Naive B cell (primary cell): ENCODE results near the gene C12orf56. TPM values are rescaled to one million over a fixed set of nuclear protein-coding genes. Genes with fewer than 3 reads are reported as not detected.
"Not testable (repeated sequence)": the region's sequence is repeated elsewhere in the genome, so short reads cannot be mapped to it uniquely, and the experiment has no call there.

Source experiments
- ATAC-seq, 2 donors: fragments of 150-1000 bp; cut with Tn5 transposase; 2 replicates each; pipeline ENCODE4 v1.10.0; 2021; ENCODE audit warnings: low read depth in 2 of 2, mild to moderate bottlenecking in 2 of 2, moderate library complexity in 2 of 2
- DNase-seq: peaks from one replicate; pipeline ENCODE4 v3.0.0; 2022
- H3K27ac Mint-ChIP-seq, 6 donors: one replicate each; pipeline ENCODE4 v1.8.0; 2020 to 2022; ENCODE audit warnings: mild to moderate bottlenecking in 6 of 6, mixed read lengths in 6 of 6, moderate library complexity in 5 of 6, inconsistent platforms in 2 of 6
- H3K27me3 Mint-ChIP-seq, 3 donors: one replicate each; pipeline ENCODE4 v1.8.0; 2021 to 2022; ENCODE audit warnings: mixed read lengths in 3 of 3, mild to moderate bottlenecking in 1 of 3
- H3K36me3 Mint-ChIP-seq, 2 donors: one replicate each; pipeline ENCODE4 v1.8.0; 2020 to 2022; ENCODE audit warnings: mixed read lengths in 2 of 2, inconsistent platforms in 1 of 2, mild to moderate bottlenecking in 1 of 2
- H3K4me1 Mint-ChIP-seq, 3 donors: one replicate each; pipeline ENCODE4 v1.8.0; 2020 to 2022; ENCODE audit warnings: mixed read lengths in 3 of 3, inconsistent platforms in 1 of 3, mild to moderate bottlenecking in 1 of 3, moderate library complexity in 1 of 3
- H3K4me3 Mint-ChIP-seq, 8 donors: one replicate each; pipeline ENCODE4 v1.8.0; 2020 to 2022; ENCODE audit warnings: mild to moderate bottlenecking in 8 of 8, mixed read lengths in 8 of 8, moderate library complexity in 8 of 8, inconsistent platforms in 2 of 8
- H3K9me3 Mint-ChIP-seq, 7 donors: one replicate each; pipeline ENCODE4 v1.8.0; 2020 to 2022; ENCODE audit warnings: mixed read lengths in 7 of 7, mild to moderate bottlenecking in 5 of 7, inconsistent platforms in 2 of 7, moderate library complexity in 1 of 7
- polyA plus RNA-seq, 6 donors: library from polyadenylated mRNA; unstranded; fragments of 300-500 nt; fragmentation: Illumina TruSeq; gene quantifications; one replicate each; pipeline ENCODE4 v1.2.3, GENCODE V29; 2021; ENCODE audit warnings: low read depth in 6 of 6

C12orf56 gene
- polyA plus RNA-seq, 6 donors from 2014 or later, result not detected

DNA sequence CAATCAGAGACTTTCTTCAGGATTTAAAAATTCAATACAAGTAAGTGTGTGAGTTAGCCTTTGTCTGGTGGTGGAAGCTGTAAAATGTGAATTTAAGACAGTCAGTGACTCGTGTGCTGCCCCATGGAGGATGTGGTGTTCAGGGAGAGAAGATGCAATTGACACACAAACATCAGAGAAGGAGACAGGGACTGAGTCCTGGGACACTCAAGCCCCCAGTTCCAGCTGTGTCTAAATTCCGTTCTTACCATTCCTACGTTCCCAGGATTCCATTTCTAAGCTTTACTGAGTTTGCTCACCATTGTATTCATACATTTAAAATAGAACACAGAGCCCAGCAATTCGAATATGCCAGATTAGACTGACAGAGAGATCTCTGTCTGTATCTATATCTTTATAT, 67.6 kb downstream of the C12orf56 start:
- no peak for ATAC-seq

DNA sequence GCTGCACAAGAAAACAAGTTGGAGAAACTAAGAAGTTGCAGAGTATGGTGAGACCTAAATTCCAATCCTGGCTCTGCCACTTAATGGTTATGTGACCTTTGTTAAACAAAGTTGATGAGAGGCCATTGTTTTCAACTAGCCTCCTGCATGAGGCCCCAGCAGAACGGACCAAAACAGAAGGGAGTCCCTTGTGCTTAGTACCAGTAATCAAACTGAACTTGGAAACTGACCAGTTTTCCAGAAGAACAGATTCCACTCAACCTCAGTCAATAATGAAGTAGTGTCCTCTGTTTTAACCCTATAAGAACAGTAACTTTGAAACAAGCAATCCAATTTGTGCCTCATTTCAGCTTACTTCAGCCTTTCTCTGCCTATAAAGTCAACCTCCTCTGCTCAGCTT, 69.9 kb downstream of the C12orf56 start:
- Mint-ChIP-seq H3K27me3 (peaks cover 0 to 28% (median 0%) of the 10 kb centered on the region in 3 donors), H3K36me3 (no peaks in the 10 kb centered on the region), H3K4me3 (no peak overlapping the region), H3K27ac (no peak overlapping the region), H3K4me1 (no peaks in the 10 kb centered on the region), H3K9me3 (peaks cover 0 to 9% (median 2%) of the 10 kb centered on the region in 7 donors)
- DNase-seq (no peak), ATAC-seq (no peak)

More for the DNA sequence above, 67.6 kb downstream of the C12orf56 start:
- Mint-ChIP-seq H3K27me3 (peaks cover 0 to 28% (median 0%) of the 10 kb centered on the region in 3 donors), H3K36me3 (no peaks in the 10 kb centered on the region), H3K4me3 (no peak overlapping the region), H3K4me1 (no peaks in the 10 kb centered on the region), H3K27ac (no peak overlapping the region), H3K9me3 (peaks cover 0 to 9% (median 2%) of the 10 kb centered on the region in 7 donors)
- no peak for DNase-seq

DNA sequence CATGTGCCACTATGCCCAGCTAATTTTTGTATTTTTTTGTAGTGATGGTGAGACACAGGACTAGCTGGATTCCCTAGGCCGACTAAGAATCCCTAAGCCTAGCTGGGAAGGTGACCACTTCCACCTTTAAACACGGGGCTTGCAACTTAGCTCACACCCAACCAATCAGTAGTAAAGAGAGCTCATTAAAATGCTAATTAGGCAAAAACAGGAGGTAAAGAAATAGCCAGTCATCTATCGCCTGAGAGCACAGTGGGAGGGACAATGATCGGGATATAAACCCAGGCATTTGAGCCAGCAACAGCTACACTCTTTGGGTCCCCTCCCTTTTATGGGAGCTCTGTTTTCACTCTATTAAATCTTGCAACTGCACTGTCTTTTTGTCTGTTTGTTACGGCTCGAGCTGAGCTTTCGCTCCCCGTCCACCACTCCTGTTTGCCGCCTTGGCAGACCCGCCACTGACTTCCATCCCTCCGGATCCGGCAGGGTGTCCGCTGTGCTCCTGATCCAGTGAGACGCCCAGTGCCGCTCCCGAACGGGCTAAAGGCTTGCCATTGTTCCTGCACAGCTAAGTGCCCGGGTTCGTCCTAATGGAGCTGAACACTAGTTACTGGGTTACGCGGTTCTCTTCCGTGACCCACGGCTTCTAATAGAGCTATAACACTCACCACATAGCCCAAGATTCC, 70.9 kb downstream of the C12orf56 start:
- H3K9me3 Mint-ChIP-seq, DNase-seq: not testable (repeated sequence)

DNA sequence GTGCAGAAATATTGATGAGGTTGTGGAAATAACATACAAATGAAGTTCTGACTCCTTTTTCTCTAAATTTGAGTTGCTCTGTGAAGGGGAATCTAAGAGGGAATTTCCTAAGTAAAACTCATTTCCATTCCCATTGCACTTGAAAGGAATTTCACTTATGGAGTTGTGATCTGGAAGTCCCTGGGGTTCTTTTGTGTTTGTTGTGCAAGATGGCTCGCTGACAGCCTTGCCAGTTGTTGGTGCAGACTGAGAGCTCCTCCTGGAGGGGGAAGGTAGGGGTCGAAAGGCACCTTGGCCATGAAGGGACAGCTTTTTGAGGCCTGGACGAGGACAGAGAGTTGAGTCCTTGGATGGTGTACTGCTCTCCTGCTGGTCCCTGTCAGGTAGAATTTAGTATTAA, 72.0 kb downstream of the C12orf56 start:
- Mint-ChIP-seq H3K4me1 (no peaks in the 10 kb centered on the region), H3K36me3 (no peaks in the 10 kb centered on the region), H3K27ac (no peak overlapping the region), H3K4me3 (no peak overlapping the region), H3K27me3 (peaks cover 0 to 28% (median 0%) of the 10 kb centered on the region in 3 donors), H3K9me3 (peaks cover 0 to 9% (median 2%) of the 10 kb centered on the region in 7 donors)
- ATAC-seq (no peak), DNase-seq (no peak)

More for the DNA sequence above, 70.9 kb downstream of the C12orf56 start:
- not testable (repeated sequence) for H3K4me1 Mint-ChIP-seq, H3K36me3 Mint-ChIP-seq, H3K4me3 Mint-ChIP-seq, ATAC-seq
- Mint-ChIP-seq H3K27me3 (peaks cover 0 to 28% (median 0%) of the 10 kb centered on the region in 3 donors), H3K27ac (peak overlapping the region in 1 of 6 donors; percentile 67)

DNA sequence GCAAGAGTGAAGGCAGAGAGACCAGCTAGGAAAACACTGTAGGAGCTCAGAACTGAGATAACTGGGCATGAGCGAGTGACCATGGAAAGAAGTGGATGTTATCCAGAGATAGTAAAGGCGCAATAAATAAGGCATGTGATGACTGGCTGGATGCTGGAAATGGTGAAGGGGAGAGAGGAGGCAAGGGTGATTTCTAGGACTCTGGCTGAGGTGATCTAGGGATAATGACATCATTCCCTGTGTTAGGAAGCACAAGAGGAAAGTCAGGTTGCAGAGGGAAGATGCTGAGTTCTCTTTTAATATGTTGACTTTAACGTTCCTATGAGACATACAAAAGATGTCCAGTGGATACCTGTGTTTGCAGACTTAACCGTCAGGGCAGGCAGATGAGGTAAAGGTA, 78.7 kb downstream of the C12orf56 start:
- DNase-seq (no peak), ATAC-seq (no peak)
- Mint-ChIP-seq H3K36me3 (no peaks in the 10 kb centered on the region), H3K27me3 (no peaks in the 10 kb centered on the region), H3K4me3 (no peak overlapping the region), H3K4me1 (no peaks in the 10 kb centered on the region), H3K27ac (no peak overlapping the region), H3K9me3 (peaks cover 0 to 1% (median 0%) of the 10 kb centered on the region in 7 donors)

DNA sequence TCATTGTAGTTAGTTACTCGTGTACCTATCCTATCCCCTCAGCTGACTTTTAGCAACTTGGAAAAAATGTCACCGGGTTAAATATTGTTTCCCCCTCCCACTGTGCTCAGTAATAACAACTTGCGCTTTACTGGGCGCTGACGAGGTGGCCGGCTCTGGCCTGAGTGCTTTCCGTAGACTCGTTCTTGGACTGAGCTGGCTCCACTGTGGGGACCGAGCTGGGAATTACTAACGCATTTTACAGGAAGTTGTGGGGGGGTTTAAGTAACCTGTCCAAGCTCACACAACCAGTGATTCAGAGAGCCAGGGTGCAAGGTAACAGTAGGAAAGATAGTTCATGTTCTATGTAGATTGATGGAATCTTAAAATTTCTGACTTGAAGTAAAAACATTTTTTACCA, 86.0 kb downstream of the C12orf56 start:
- H3K4me1 Mint-ChIP-seq, result no peaks in the 10 kb centered on the region

DNA sequence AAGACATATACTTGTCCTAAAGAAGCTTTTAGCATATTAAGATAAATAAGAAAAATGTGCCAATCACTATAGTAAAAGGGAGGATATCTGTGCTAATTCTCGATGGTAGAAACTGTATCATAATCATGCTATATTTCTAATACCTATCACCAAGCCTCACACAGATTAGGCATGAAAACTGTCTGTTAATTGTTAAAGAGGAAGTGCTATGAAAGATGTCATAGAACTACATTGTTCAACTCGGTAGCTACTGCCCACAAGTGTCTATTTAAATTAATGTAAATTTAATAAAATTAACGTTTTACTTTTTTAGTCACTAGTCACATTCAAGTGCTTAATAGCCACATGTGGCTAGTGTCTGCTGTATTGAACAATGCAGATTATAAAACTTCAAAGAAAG, 90.9 kb downstream of the C12orf56 start:
- H3K4me1 Mint-ChIP-seq, result peaks cover 0 to 6% (median 0%) of the 10 kb centered on the region in 3 donors
- H3K36me3 Mint-ChIP-seq, result no peaks in the 10 kb centered on the region
- no peak overlapping the region for H3K27ac Mint-ChIP-seq
- H3K9me3 Mint-ChIP-seq, result peaks cover 0 to 2% (median 0%) of the 10 kb centered on the region in 7 donors
- no peak overlapping the region for H3K4me3 Mint-ChIP-seq
- ATAC-seq (no peak), DNase-seq (no peak)
- H3K27me3 Mint-ChIP-seq, result peaks cover 6 to 12% (median 8%) of the 10 kb centered on the region in 3 donors

More for the DNA sequence above, 86.0 kb downstream of the C12orf56 start:
- H3K27me3 Mint-ChIP-seq, result peaks cover 0 to 8% (median 0%) of the 10 kb centered on the region in 3 donors
- no peak overlapping the region for H3K27ac Mint-ChIP-seq
- H3K36me3 Mint-ChIP-seq, result no peaks in the 10 kb centered on the region
- no peak for ATAC-seq
- peaks cover 0 to 2% (median 0%) of the 10 kb centered on the region in 7 donors for H3K9me3 Mint-ChIP-seq
- no peak for DNase-seq
- no peak overlapping the region for H3K4me3 Mint-ChIP-seq

DNA sequence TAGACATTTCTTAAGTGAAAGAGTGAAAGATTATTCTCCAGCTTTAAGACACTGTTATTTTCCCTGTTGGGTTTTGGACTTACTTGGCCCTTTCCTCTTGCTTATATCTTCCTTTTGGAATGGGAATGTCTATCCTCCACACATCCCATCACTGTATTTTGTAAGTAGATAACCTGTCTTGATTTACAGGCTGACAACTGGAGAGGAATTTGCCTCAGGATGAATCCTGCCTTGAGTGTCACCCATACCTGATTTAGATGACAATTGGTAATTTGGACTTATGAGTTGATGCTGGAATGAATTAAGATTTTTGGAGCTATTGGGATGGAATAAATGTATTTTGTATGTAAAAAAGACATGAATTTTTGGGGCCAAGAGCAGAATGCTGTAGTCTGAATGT, 94.3 kb downstream of the C12orf56 start:
- Mint-ChIP-seq H3K9me3 (peaks cover 0 to 5% (median 1%) of the 10 kb centered on the region in 7 donors), H3K4me1 (peaks cover 0 to 6% (median 2%) of the 10 kb centered on the region in 3 donors), H3K4me3 (no peak overlapping the region), H3K27me3 (peaks cover 6 to 8% (median 7%) of the 10 kb centered on the region in 3 donors), H3K36me3 (no peaks in the 10 kb centered on the region), H3K27ac (no peak overlapping the region)
- ATAC-seq (no peak), DNase-seq (no peak)

DNA sequence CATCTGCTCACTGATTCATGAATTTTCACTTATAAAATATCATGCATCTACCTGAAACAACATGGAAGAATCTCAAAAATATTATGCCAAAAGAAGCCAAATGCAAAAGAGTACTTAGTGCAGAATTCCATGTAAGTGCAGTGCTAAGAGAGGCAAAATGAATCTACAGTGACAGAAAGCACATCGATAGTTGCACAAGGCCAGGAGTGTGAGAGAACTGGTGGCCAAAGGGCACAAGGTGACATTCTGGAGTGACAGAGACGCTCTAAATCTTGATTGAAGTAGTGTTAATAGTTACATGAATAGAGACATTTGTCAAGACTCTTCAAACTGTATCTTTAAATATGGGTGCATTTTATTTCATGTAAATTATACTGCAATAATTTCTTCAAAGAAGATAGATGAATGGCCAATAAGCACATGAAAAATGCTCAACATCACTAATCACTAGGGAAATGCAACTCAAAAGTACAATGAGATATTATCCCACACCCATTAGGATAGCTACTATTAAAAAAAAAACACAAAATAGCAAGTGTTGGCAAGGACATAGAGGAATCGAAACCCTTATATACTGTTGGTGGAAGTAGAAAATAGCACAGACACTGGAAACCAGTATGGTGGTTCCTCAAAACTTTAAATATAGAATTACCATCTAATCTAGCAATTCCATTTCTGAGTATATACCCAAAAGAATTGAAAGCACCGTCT, 96.7 kb downstream of the C12orf56 start:
- peaks cover 6 to 8% (median 7%) of the 10 kb centered on the region in 3 donors for H3K27me3 Mint-ChIP-seq
- no peak overlapping the region for H3K4me3 Mint-ChIP-seq
- DNase-seq (no peak), ATAC-seq (no peak)
- H3K36me3 Mint-ChIP-seq, result no peaks in the 10 kb centered on the region
- peaks cover 0 to 5% (median 1%) of the 10 kb centered on the region in 7 donors for H3K9me3 Mint-ChIP-seq
- H3K4me1 Mint-ChIP-seq, result peaks cover 0 to 2% (median under 1%) of the 10 kb centered on the region in 3 donors
- H3K27ac Mint-ChIP-seq, result no peak overlapping the region

DNA sequence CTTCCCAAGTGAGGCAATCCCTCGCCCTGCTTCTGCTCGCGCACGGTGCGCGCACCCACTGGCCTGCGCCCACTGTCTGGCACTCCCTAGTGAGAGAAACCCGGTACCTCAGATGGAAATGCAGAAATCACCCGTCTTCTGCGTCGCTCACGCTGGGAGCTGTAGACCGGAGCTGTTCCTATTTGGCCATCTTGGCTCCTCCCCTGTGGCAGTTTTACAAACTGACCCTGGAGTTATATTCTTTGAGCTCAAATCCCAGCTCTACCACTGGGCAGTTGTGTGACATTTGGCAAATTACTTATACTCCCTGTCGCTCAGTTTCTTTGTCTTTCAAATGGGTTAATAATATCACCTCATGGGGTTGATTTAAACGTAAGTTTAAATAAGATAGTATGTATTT, 97.4 kb downstream of the C12orf56 start:
- DNase-seq, result not testable (repeated sequence)

DNA sequence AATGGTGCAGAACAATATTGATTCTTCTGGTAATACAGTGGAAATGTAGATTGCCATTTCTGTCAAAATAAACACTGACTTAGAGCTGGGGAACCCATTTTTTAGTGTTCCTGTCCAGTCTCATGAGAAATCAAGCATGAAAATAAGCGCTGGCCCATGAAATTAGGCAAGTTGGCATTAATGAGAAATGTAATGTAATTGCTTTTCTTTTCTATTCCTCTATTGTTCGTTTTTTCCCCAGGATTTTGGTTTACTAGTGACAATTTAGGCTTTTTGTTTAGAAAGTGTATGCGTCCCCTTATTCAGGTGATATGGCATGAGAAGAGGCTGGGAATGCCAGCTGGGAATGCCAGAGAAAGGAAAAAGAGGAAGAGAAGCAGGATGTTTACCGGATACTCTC, 104.0 kb downstream of the C12orf56 start:
- H3K36me3 Mint-ChIP-seq, result no peaks in the 10 kb centered on the region
- no peaks in the 10 kb centered on the region for H3K4me1 Mint-ChIP-seq
- DNase-seq, result no peak
- H3K27ac Mint-ChIP-seq, result no peak overlapping the region
- peaks cover 0 to 7% (median 2%) of the 10 kb centered on the region in 7 donors for H3K9me3 Mint-ChIP-seq
- no peak for ATAC-seq
- no peak overlapping the region for H3K4me3 Mint-ChIP-seq
- no peaks in the 10 kb centered on the region for H3K27me3 Mint-ChIP-seq

More for the DNA sequence above, 97.4 kb downstream of the C12orf56 start:
- not testable (repeated sequence) for H3K4me3 Mint-ChIP-seq, ATAC-seq, H3K27ac Mint-ChIP-seq, H3K4me1 Mint-ChIP-seq, H3K27me3 Mint-ChIP-seq, H3K9me3 Mint-ChIP-seq, H3K36me3 Mint-ChIP-seq

DNA sequence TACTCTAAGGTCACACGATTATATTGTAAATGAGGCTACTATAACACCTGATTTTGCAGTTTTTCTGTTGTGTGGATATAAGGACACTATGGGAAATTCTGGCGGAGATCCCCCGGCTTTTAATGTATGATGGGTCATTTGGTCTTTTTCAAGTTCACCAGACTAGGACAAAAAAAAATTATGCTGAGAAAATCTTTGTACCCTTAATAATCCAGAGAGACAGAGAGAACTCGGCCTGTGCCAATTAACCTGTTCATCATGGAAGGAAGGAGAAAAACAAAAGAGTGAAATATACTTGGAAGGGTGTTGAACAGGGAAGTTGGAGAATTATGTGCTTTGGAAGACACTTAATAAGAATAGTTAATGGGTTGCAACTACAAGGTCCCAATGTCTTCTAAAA, 106.3 kb downstream of the C12orf56 start:
- H3K4me3 Mint-ChIP-seq, result no peak overlapping the region
- no peaks in the 10 kb centered on the region for H3K36me3 Mint-ChIP-seq
- no peaks in the 10 kb centered on the region for H3K27me3 Mint-ChIP-seq
- ATAC-seq, result no peak
- H3K4me1 Mint-ChIP-seq, result no peaks in the 10 kb centered on the region
- peaks cover 0 to 7% (median 2%) of the 10 kb centered on the region in 7 donors for H3K9me3 Mint-ChIP-seq
- no peak for DNase-seq
- no peak overlapping the region for H3K27ac Mint-ChIP-seq

DNA sequence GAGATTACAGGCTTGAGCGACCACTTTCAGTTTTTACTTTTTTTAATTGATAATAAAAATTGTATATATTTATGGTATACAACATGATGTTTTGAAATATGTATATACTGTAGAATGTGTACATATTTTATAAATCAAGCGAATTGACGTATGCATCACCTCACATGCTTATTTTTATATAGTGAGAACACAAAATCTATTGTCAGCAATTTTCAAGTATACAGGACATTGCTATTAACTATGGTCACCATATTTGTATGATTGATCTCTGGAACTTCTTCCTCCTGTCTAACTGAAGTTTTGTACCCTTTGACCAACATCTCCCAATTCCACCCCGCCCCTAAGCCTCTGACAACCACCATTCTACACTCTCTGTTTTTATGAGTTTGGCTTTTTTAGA, 112.1 kb downstream of the C12orf56 start:
- peak overlapping the region in 1 of 6 donors; percentile 25 for H3K27ac Mint-ChIP-seq
- H3K4me1 Mint-ChIP-seq, result no peaks in the 10 kb centered on the region
- ATAC-seq, result no peak

More for the DNA sequence above, 112.1 kb downstream of the C12orf56 start:
- Mint-ChIP-seq H3K9me3 (peaks cover 0 to 6% (median 4%) of the 10 kb centered on the region in 7 donors), H3K4me3 (no peak overlapping the region), H3K27me3 (peaks cover 0 to 6% (median 0%) of the 10 kb centered on the region in 3 donors), H3K36me3 (no peaks in the 10 kb centered on the region)
- DNase-seq, result no peak
